ENCODE results near the gene SDC1. TPM values are rescaled to one million over a fixed set of nuclear protein-coding genes. Genes with fewer than 3 reads are reported as not detected.

SDC1 gene, protein sequence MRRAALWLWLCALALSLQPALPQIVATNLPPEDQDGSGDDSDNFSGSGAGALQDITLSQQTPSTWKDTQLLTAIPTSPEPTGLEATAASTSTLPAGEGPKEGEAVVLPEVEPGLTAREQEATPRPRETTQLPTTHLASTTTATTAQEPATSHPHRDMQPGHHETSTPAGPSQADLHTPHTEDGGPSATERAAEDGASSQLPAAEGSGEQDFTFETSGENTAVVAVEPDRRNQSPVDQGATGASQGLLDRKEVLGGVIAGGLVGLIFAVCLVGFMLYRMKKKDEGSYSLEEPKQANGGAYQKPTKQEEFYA
- 0.36 and 0.65 TPM in 2 replicates for total RNA-seq

DNA sequence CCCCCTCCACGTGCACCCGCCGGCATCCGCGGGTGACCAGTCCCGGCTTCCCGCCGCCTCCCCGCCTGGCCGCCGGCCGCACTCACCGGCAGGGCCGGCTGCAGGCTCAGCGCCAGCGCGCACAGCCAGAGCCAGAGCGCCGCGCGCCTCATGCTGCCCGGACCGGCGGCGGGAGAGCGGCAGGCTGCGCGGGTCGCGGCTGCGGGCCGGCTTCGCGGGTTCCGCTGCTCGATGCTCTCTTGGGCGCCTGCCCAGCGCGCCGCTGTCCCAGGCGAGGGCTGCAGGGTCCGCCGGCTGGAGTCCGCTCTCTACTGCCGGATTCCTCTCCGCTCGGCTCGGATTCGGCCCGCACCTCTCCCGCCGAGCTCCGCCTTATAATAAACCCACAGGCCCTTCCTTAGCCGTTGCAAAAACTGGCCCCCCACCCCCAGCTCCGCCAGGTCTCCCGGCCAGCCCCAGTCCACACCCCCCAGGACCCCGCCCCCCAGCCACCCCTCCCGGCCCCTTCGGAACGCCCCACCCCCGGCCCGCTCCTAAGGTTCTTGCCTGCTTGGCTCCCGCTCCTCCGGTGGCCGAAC, at the start of gene SDC1:
SDC1 (minus strand) TSS at position 415 of the 578 bp plus-strand sequence; CDS start at position 152, 263 bp downstream.

Other genes with a start within 250 kb of the SDC1 start
- gene WDR35, start 235.0 kb downstream of the SDC1 start, total RNA-seq, result 4.3 and 7.0 TPM in 2 replicates
- gene MATN3, start 212.5 kb downstream of the SDC1 start, total RNA-seq, result 0.49 and 3.2 TPM in 2 replicates
- gene LAPTM4A, start 173.5 kb downstream of the SDC1 start, total RNA-seq, result 212 and 213 TPM in 2 replicates
- 13.4 and 17.0 TPM in 2 replicates for gene PUM2, start 125.7 kb upstream of the SDC1 start, total RNA-seq
- gene RHOB, start 221.9 kb upstream of the SDC1 start, total RNA-seq, result 188 and 500 TPM in 2 replicates